Measurements from ENCODE around the gene PLCB3. TPM values are rescaled to one million over a fixed set of nuclear protein-coding genes. Genes with fewer than 3 reads are reported as not detected.

Gene PLCB3
- total and polyA plus RNA-seq, 2 of the 13 experiments (the other 11 are each of a cell fraction or from before 2014, with no cell fraction given) = 7.5 to 13.8 TPM

GRCh38 chr11:64268893-64269539, 17.7 kb downstream of the PLCB3 start (continued):
- TF ChIP-seq PATZ1 (CRISPR knock-in tag; IDR thresholded peaks at IDR 0.05) (no peak), SYNCRIP (IDR thresholded peaks at IDR 0.05; ENCODE audit: insufficient read depth, low read depth, low read length) (no peak), POLR2A (IDR thresholded peaks at IDR 0.05; ENCODE audit: insufficient read depth in 1 of 2, low read depth in 2 of 2, low read length in 2 of 2) (no peak), ZNF382 (CRISPR knock-in tag; IDR thresholded peaks at IDR 0.05; ENCODE audit: borderline replicate concordance) (no peak), MEF2D (CRISPR knock-in tag; IDR thresholded peaks at IDR 0.05) (no peak), XRCC5 (optimal IDR thresholded peaks at IDR 0.05; ENCODE audit: low read length) (peak; percentile 27), E2F2 (CRISPR knock-in tag; IDR thresholded peaks at IDR 0.05; ENCODE audit: borderline replicate concordance) (no peak), KLF12 (CRISPR knock-in tag; IDR thresholded peaks at IDR 0.05; ENCODE audit: borderline replicate concordance) (no peak), PRMT3 (CRISPR knock-in tag; IDR thresholded peaks at IDR 0.05; ENCODE audit: borderline replicate concordance, low read depth) (no peak), AKAP8 (CRISPR knock-in tag; IDR thresholded peaks at IDR 0.05) (no peak), CSRNP1 (CRISPR knock-in tag; IDR thresholded peaks at IDR 0.05) (no peak), ZNF160 (CRISPR knock-in tag; IDR thresholded peaks at IDR 0.05) (no peak), ZNF234 (CRISPR knock-in tag; conservative IDR thresholded peaks at IDR 0.05) (0 out of 2 replicates have a peak, but pooled peaks have one; percentile 19), BRD4 (CRISPR knock-in tag; IDR thresholded peaks at IDR 0.05) (peak; percentile 49; the same call in 1 of the 2 replicates), CSRNP2 (CRISPR knock-in tag; conservative IDR thresholded peaks at IDR 0.05; ENCODE audit: low read depth) (no peak), GABPB1 (CRISPR knock-in tag; IDR thresholded peaks at IDR 0.05) (peak; percentile 2; the same call in 1 of the 2 replicates), CEBPB (IDR thresholded peaks at IDR 0.05; ENCODE audit: borderline replicate concordance, low read depth, low read length) (0 out of 2 replicates have a peak, but pooled peaks have one; percentile 23), GABPA (IDR thresholded peaks at IDR 0.05; ENCODE audit: low read depth, low read length) (peak; percentile 39; the same call in 1 of the 2 replicates), GABPA (CRISPR knock-in tag; IDR thresholded peaks at IDR 0.05; ENCODE audit: low read depth) (peak; percentile 73), ZNF770 (CRISPR knock-in tag; IDR thresholded peaks at IDR 0.05) (no peak), MAX (IDR thresholded peaks at IDR 0.05) (no peak), TBP (CRISPR knock-in tag; IDR thresholded peaks at IDR 0.05) (no peak)
